Mesothelial cell of epicardium (in vitro differentiated cells): ENCODE results near the gene RPL4. TPM values are rescaled to one million over a fixed set of nuclear protein-coding genes. Genes with fewer than 3 reads are reported as not detected.

Experiments used
- DNase-seq, 2 experiments: peaks; one replicate each; pipeline ENCODE4 v3.0.0; 2021; ENCODE audit warnings: low spot score in 2 of 2; ENCODE audit not compliant: unreplicated experiment in 2 of 2
- H3K27ac Mint-ChIP-seq: 2 replicates; pipeline ENCODE4 v1.8.0; 2021; ENCODE audit warnings: mixed read lengths
- H3K27me3 Mint-ChIP-seq: 2 replicates; pipeline ENCODE4 v1.8.0; 2021; ENCODE audit warnings: low read depth, mixed read lengths
- H3K36me3 Mint-ChIP-seq: 2 replicates; pipeline ENCODE4 v1.8.0; 2021; ENCODE audit warnings: mixed read lengths
- H3K4me1 Mint-ChIP-seq: 2 replicates; pipeline ENCODE4 v1.8.0; 2021; ENCODE audit warnings: mixed read lengths
- H3K4me3 Mint-ChIP-seq: 2 replicates; pipeline ENCODE4 v1.8.0; 2021; ENCODE audit warnings: mild to moderate bottlenecking, moderate library complexity, mixed read lengths
- H3K9me3 Mint-ChIP-seq: 2 replicates; pipeline ENCODE4 v1.8.0; 2021; ENCODE audit warnings: mixed read lengths
- total RNA-seq: library from RNA; stranded (reverse); gene quantifications from 3 replicates; pipeline ENCODE4 v1.2.1, GENCODE V29; 2021
- TF ChIP-seq, protein P1 (sequence below): fragments of 200-600 bp; sonication (generic); IDR thresholded peaks from one replicate; pipeline ENCODE4 v1.5.0; 2021; ENCODE audit warnings: antibody characterized with exemption; ENCODE audit not compliant: unreplicated experiment

The RPL4 gene
- total RNA-seq, 1 donor from 2014 or later, result 2,828 TPM

DNA sequence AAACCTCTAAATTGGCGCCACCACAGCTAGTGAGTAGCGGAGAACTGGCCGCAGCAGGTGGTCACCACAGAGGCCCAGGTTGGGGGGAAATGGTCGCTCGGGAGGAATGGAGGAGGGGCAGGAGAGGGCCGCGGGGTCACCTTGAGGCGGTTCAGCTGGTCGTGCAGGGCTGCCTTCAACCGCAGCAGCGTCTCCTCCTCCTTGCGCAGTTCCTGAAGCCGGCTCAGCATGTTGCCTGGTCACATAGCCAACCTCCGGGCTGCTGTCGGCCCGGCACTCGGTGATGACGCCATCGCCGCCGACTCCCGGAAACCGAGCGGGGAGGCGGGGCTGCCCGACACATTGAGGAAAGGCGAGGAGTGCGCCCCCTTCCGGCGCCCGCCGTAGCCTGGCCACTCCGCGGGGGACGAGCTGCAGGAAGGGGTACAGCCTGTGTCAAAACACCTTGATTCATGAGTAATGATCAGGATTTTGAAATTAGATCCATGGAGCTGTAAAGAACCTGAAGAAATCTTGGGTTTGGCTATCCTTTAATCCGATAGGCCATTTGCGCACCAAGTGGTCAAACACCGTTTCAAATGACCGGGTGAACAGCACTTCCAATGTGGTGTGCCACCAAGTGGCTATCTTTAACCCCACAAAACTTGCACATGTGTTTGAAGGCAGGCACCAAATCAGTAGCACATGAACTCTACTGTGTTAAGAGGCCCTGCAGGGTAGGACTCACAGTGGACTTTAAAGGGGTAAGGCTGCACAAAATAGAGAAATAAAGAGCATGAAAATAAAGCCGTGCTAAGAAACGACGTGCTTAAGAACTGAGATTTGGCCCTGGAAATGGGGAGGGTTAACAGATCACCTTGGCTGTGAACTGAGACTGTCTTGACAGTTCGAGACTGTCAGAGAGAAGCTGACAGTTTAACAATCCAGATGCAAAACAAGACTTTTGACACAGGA, 6.9 kb downstream of the RPL4 start, which contains the start of gene SNAPC5:
Gene SNAPC5, minus strand, starts transcription at position 261 of the 954 bp plus-strand sequence. Its CDS starts 31 bp downstream, at position 230.
- Mint-ChIP-seq H3K9me3 (no peaks in the 10 kb centered on the region), H3K4me1 (peaks cover 17% of the 10 kb centered on the region), H3K27me3 (no peaks in the 10 kb centered on the region), H3K4me3 (peak within 1 kb of the TSS; percentile 91), H3K36me3 (peaks cover 39% of the 10 kb centered on the region), H3K27ac (peak within 1 kb of the TSS; percentile 95)
- peak; percentile 96 to 98 for DNase-seq
- TF ChIP-seq, protein P1, sequence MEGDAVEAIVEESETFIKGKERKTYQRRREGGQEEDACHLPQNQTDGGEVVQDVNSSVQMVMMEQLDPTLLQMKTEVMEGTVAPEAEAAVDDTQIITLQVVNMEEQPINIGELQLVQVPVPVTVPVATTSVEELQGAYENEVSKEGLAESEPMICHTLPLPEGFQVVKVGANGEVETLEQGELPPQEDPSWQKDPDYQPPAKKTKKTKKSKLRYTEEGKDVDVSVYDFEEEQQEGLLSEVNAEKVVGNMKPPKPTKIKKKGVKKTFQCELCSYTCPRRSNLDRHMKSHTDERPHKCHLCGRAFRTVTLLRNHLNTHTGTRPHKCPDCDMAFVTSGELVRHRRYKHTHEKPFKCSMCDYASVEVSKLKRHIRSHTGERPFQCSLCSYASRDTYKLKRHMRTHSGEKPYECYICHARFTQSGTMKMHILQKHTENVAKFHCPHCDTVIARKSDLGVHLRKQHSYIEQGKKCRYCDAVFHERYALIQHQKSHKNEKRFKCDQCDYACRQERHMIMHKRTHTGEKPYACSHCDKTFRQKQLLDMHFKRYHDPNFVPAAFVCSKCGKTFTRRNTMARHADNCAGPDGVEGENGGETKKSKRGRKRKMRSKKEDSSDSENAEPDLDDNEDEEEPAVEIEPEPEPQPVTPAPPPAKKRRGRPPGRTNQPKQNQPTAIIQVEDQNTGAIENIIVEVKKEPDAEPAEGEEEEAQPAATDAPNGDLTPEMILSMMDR, result peak; percentile 96

DNA sequence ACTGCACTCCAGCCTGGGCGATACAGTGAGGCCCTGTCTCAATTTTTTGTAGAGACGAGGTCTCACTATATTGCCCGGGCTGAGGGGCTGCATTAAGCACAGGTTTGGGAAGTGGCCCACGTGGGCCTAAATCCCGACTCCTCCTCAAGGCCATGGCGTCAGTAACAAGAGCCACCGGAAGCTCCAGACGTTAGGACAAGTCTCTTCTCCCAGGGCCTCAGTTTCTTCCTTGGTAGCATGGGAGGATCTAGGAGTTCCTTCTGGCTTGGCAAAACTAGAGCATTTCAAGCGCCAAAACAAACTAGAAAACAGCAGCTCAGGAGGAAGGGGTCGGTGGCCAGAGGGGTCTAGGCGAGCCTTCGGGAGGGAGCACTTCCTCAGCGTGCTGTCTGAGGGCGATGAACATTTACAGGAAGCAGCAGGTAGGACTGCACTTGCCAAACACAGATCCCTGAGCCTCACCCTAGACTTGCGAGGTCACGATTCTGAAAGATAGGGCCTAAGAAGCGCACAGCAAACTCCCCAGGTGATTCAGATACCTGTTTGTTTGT, 7.6 kb downstream of the RPL4 start:
- H3K9me3 Mint-ChIP-seq, result no peaks in the 10 kb centered on the region
- H3K27ac Mint-ChIP-seq, result peak overlapping the region; percentile 95
- H3K4me1 Mint-ChIP-seq, result peaks cover 11% of the 10 kb centered on the region
- no peak for DNase-seq
- TF ChIP-seq, protein P1, result no peak
- H3K4me3 Mint-ChIP-seq, result peak overlapping the region; percentile 91
- peaks cover 34% of the 10 kb centered on the region for H3K36me3 Mint-ChIP-seq
- H3K27me3 Mint-ChIP-seq, result no peaks in the 10 kb centered on the region

DNA sequence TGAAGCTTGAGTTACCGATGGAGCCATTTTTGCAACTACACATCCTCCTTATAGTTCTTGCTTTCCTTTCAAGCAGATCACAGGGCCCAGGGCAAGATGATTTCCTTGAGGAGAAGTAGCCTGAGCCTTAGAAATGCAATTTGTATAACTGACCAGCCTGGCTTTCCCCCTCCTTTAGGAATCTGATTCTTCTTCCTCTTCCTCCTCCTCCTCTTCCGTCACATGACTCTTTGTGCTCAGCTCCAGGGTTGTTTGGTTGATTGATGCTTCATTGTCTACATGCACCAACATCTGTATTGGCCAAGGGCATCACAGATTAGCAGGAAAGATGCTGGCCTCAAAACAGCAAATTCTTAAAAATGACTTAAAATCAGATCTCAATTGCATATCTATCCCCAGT, 10.4 kb downstream of the RPL4 start:
- Mint-ChIP-seq H3K27me3 (no peaks in the 10 kb centered on the region), H3K27ac (no peak overlapping the region), H3K36me3 (peaks cover 16% of the 10 kb centered on the region), H3K4me3 (no peak overlapping the region), H3K4me1 (peaks cover 9% of the 10 kb centered on the region), H3K9me3 (no peaks in the 10 kb centered on the region)
- no peak for DNase-seq
- TF ChIP-seq, protein P1, result no peak

DNA sequence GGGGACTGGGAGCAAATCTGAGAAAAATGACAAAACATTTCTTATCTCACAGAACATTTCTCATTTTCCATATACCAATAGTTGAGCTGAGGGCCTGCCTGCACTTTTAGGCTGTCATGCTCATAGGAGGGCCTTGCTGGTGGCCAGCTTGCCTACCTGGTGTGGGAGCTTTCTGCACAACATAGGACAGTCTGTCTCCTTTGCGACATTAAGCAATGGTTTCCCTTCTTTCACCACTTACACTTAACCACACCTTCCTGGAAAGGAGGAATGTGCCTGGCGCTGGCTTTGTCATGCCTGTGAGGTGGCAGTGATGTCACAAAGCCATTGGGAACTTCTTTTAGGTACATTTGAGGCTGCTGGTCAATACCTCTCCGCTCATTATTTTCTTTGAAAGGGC, 12.8 kb downstream of the RPL4 start:
- H3K27me3 Mint-ChIP-seq, result no peaks in the 10 kb centered on the region
- H3K4me3 Mint-ChIP-seq, result no peak overlapping the region
- TF ChIP-seq, protein P1, result no peak
- H3K9me3 Mint-ChIP-seq, result no peaks in the 10 kb centered on the region
- H3K4me1 Mint-ChIP-seq, result peaks cover under 1% of the 10 kb centered on the region
- H3K27ac Mint-ChIP-seq, result no peak overlapping the region
- DNase-seq, result no peak
- peaks cover 9% of the 10 kb centered on the region for H3K36me3 Mint-ChIP-seq

DNA sequence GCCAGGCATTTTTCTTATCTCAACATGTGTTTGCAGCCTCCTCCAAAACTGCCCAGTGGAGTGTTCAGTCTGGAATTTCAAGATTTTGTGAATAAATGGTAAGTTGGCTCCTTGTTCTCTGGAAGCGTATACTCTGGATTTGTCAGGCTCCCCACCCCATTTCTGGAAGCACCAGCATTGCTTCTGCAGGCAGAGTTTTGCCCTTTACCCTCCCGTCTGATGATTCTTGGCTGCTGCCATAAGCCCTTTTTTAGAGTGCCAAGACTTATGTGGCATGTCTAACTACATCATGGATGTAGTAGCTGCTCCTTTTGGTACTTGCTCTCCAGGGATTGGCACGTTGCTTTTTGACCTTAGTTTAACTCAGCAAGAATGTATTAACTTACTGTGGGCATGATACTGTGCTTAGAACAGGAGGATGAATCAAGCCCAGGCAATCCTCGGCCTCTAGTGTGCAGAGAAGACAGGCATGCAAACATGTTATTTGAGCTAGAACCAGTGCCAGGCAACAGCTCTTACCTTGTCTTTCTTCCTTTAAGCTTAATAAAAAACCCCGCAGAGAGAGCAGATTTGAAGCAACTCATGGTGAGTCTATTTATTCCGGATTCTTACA, 15.4 kb downstream of the RPL4 start:
- Mint-ChIP-seq H3K9me3 (no peaks in the 10 kb centered on the region), H3K4me1 (no peaks in the 10 kb centered on the region)

More for the DNA sequence above, 15.4 kb downstream of the RPL4 start:
- no peak for DNase-seq
- Mint-ChIP-seq H3K4me3 (no peak overlapping the region), H3K36me3 (peaks cover 6% of the 10 kb centered on the region), H3K27me3 (no peaks in the 10 kb centered on the region), H3K27ac (no peak overlapping the region)
- TF ChIP-seq, protein P1, result no peak
